B cell (primary cell): ENCODE results near the gene TIFAB. TPM values are rescaled to one million over a fixed set of nuclear protein-coding genes. Genes with fewer than 3 reads are reported as not detected.

ENCODE experiments used
- ATAC-seq: fragments of 200-7000 bp; cut with Tn5 transposase; one replicate; pipeline ENCODE4 v1.10.0; 2021; ENCODE audit warnings: low read depth, mild to moderate bottlenecking, moderate number of reproducible peaks, moderate library complexity
- CTCF ChIA-PET: fragments of 350-600 bp; sonication (Branson Sonifier 250); formaldehyde crosslinking; loops from one replicate; lab custom pipeline; 2021; ENCODE audit warnings: antibody characterized with exemption, inconsistent platforms; lab: Charles Lee
- POLR2A ChIA-PET: fragments of 350-600 bp; sonication (Branson Sonifier 250); formaldehyde crosslinking; loops from one replicate; lab custom pipeline; 2021; ENCODE audit warnings: antibody characterized with exemption; lab: Charles Lee
- DNase-seq: peaks from one replicate; pipeline ENCODE4 v3.0.0; 2013
- H2AFZ ChIP-seq: 2 replicates; pipeline ENCODE4 v1.6.1; 2012; ENCODE audit warnings: mild to moderate bottlenecking, low read depth, low read length; ENCODE audit not compliant: insufficient read depth, poor library complexity, severe bottlenecking
- H3K27ac ChIP-seq, 2 donors: 1 replicate in 1 of 2; 2 replicates in 1 of 2; pipeline ENCODE4 v1.5.1; 2012 to 2013; ENCODE audit warnings: low read length in 2 of 2, mild to moderate bottlenecking in 2 of 2, moderate library complexity in 1 of 2
- H3K27me3 ChIP-seq, 4 experiments: fragments of 200-600 bp in 1 of 4; sonication (generic) in 1 of 4; replicated peaks in 1 of 4; 1 replicate in 2 of 4; 2 replicates in 2 of 4; pipeline versions ENCODE4 v1.6.1 to v1.7.0; 2013 to 2016; ENCODE audit warnings: low read length in 3 of 4, mild to moderate bottlenecking in 2 of 4, mixed read lengths in 1 of 4, moderate library complexity in 1 of 4; ENCODE audit not compliant: insufficient read depth in 4 of 4, control insufficient read depth in 3 of 4; ENCODE audit errors: control extremely low read depth in 1 of 4
- H3K36me3 ChIP-seq, 2 experiments: replicated peaks in 1 of 2; 1 replicate in 1 of 2; 2 replicates in 1 of 2; pipeline versions ENCODE4 v1.6.1 to v1.7.1; 2013; ENCODE audit warnings: low read length in 1 of 2; ENCODE audit not compliant: insufficient read depth in 2 of 2, control insufficient read depth in 1 of 2; ENCODE audit errors: control extremely low read depth in 1 of 2, extremely low read depth in 1 of 2
- H3K4me1 ChIP-seq, 2 donors: fragments of 200-600 bp in 1 of 2; sonication (generic) in 1 of 2; 1 replicate in 1 of 2; 2 replicates in 1 of 2; pipeline versions ENCODE4 v1.5.1 to v1.6.1; 2013 to 2017; ENCODE audit warnings: low read length in 2 of 2; ENCODE audit not compliant: control insufficient read depth in 2 of 2, insufficient read depth in 2 of 2
- H3K4me2 ChIP-seq: replicated peaks from 2 replicates; pipeline ENCODE3; 2012; ENCODE audit warnings: mild to moderate bottlenecking, low read depth, low read length; ENCODE audit not compliant: poor library complexity, severe bottlenecking
- H3K4me3 ChIP-seq, 5 experiments: fragments of 200-600 bp in 1 of 5; sonication (generic) in 1 of 5; 1 replicate in 3 of 5; 2 replicates in 2 of 5; pipeline versions ENCODE4 v1.5.1 to v1.7.0; 2011 to 2016; ENCODE audit warnings: low read length in 4 of 5, mild to moderate bottlenecking in 4 of 5, low read depth in 2 of 5, control low read depth in 1 of 5, moderate library complexity in 1 of 5; ENCODE audit not compliant: insufficient read depth in 1 of 5; ENCODE audit errors: control extremely low read depth in 1 of 5, extremely low read depth in 1 of 5
- H3K79me2 ChIP-seq: fragments of 200-600 bp; sonication (generic); one replicate; pipeline ENCODE4 v1.6.0; 2016; ENCODE audit warnings: low read length; ENCODE audit not compliant: control insufficient read depth, insufficient read depth
- H3K9ac ChIP-seq: fragments of 200-600 bp; sonication (generic); 2 replicates; pipeline ENCODE4 v1.6.1; 2017; ENCODE audit warnings: mild to moderate bottlenecking, low read length, moderate library complexity
- H3K9me3 ChIP-seq, 3 donors: one replicate each; pipeline versions ENCODE4 v1.6.1 to v1.7.1; 2013; ENCODE audit warnings: low read length in 2 of 3; ENCODE audit not compliant: control insufficient read depth in 2 of 3, insufficient read depth in 1 of 3; ENCODE audit errors: control extremely low read depth in 1 of 3
- H4K20me1 ChIP-seq: 2 replicates; pipeline ENCODE4 v1.6.0; 2012; ENCODE audit warnings: mild to moderate bottlenecking, low read length; ENCODE audit not compliant: insufficient read depth, control insufficient read depth, poor library complexity, severe bottlenecking
- H3K27ac Mint-ChIP-seq: one replicate; pipeline ENCODE4 v1.8.0; 2021; ENCODE audit warnings: mixed read lengths
- H3K27me3 Mint-ChIP-seq: one replicate; pipeline ENCODE4 v1.8.0; 2021; ENCODE audit warnings: mixed read lengths
- H3K4me1 Mint-ChIP-seq: one replicate; pipeline ENCODE4 v1.8.0; 2021; ENCODE audit warnings: mixed read lengths
- H3K4me3 Mint-ChIP-seq: one replicate; pipeline ENCODE4 v1.8.0; 2021; ENCODE audit warnings: mixed read lengths
- H3K9me3 Mint-ChIP-seq: one replicate; pipeline ENCODE4 v1.8.0; 2022; ENCODE audit warnings: mixed read lengths; ENCODE audit not compliant: insufficient read depth
- CTCF ChIP-seq: fragments of 200-600 bp; IDR thresholded peaks from one replicate; pipeline ENCODE4 v1.8.0; 2022; ENCODE audit warnings: antibody characterized with exemption, mild to moderate bottlenecking
- EZH2 ChIP-seq: IDR thresholded peaks from 2 replicates; pipeline ENCODE4 v1.6.1; 2012; ENCODE audit warnings: borderline replicate concordance, low read depth, mild to moderate bottlenecking, moderate library complexity, low read length; ENCODE audit not compliant: insufficient read depth, poor library complexity, severe bottlenecking
- WGBS: methylation state at CpG from one replicate; pipeline ENCODE4 v1.1.5; 2013; ENCODE audit warnings: missing lambda C conversion rate; ENCODE audit not compliant: insufficient coverage; 5-methylcytosine and 5-hydroxymethylcytosine counted together
- intact Hi-C: fragments of 100-400 bp; cut with micrococcal nuclease; formaldehyde crosslinking; loops from one replicate; pipeline ENCODE4 v1.10.0; 2022
- polyA plus RNA-seq: library from polyadenylated mRNA; depleted of rRNA; stranded (reverse); fragments of >200 nt; gene quantifications from 2 replicates; pipeline ENCODE4 v1.2.3, GENCODE V29; 2012
- total RNA-seq, 2 donors: library from RNA; stranded (reverse); fragments of 120-200 nt in 1 of 2; gene quantifications; 1 replicate in 1 of 2; 2 replicates in 1 of 2; pipeline versions ENCODE4 v1.2.3 to v1.2.4, GENCODE V29; 2013 to 2022

Gene TIFAB
- total and polyA plus RNA-seq, 2 donors (not counting 1 experiment from before 2014, with no cell fraction given), result not detected

GRCh38 chr5:135480511-135480910 lies 28.4 kb upstream of the TIFAB start:
- H3K27ac ChIP-seq, result no peak overlapping the region
- H3K79me2 ChIP-seq, result no peaks in the 10 kb centered on the region
- DNase-seq (no peak), ATAC-seq (no peak)
- H3K27me3 ChIP-seq, result peaks cover 0 to 3% (median 1%) of the 10 kb centered on the region in 4 experiments
- H3K4me3 ChIP-seq, result no peak overlapping the region
- TF ChIP-seq EZH2 (no peak), CTCF (no peak)
- H3K4me1 Mint-ChIP-seq, result no peaks in the 10 kb centered on the region
- H3K4me1 ChIP-seq, result no peaks in the 10 kb centered on the region
- no peak overlapping the region for H3K27ac Mint-ChIP-seq
- H3K9me3 Mint-ChIP-seq, result no peaks in the 10 kb centered on the region
- no peaks in the 10 kb centered on the region for H4K20me1 ChIP-seq
- CTCF ChIA-PET, result interaction anchor here (1.3 kb wide), 1 partner anchor 85 kb away, joined by 5 read pairs; no protein-coding TSS in a partner anchor
- 92% methylated on average over 3 of the region's 5 CpGs for WGBS
- peaks cover 31% of the 10 kb centered on the region for H3K27me3 Mint-ChIP-seq
- no peak overlapping the region for H3K4me2 ChIP-seq
- intact Hi-C loops, result no loop called here
- H2AFZ ChIP-seq, result no peak overlapping the region
- POLR2A ChIA-PET, result no interaction called here
- no peak overlapping the region for H3K9ac ChIP-seq
- no peak overlapping the region for H3K4me3 Mint-ChIP-seq
- H3K36me3 ChIP-seq, result no peaks in the 10 kb centered on the region
- no peaks in the 10 kb centered on the region for H3K9me3 ChIP-seq

GRCh38 chr5:135478938-135479337 lies 26.8 kb upstream of the TIFAB start:
- no peaks in the 10 kb centered on the region for H4K20me1 ChIP-seq
- H3K4me3 ChIP-seq, result no peak overlapping the region
- no peaks in the 10 kb centered on the region for H3K4me1 Mint-ChIP-seq
- ChIA-PET POLR2A (no interaction called here), CTCF (interaction anchor here (1.1 to 1.3 kb wide), 2 partner anchors 21 to 87 kb away, joined by 3 to 5 read pairs; no protein-coding TSS in a partner anchor)
- ATAC-seq, result no peak
- H3K36me3 ChIP-seq, result no peaks in the 10 kb centered on the region
- H3K79me2 ChIP-seq, result no peaks in the 10 kb centered on the region
- 100% methylated on average over 1 of the region's 4 CpGs for WGBS
- no peaks in the 10 kb centered on the region for H3K4me1 ChIP-seq
- H3K9me3 ChIP-seq, result no peaks in the 10 kb centered on the region
- intact Hi-C loops, result no loop called here
- peaks cover 0 to 3% (median 0%) of the 10 kb centered on the region in 4 experiments for H3K27me3 ChIP-seq
- H3K9me3 Mint-ChIP-seq, result no peaks in the 10 kb centered on the region
- peaks cover 30% of the 10 kb centered on the region for H3K27me3 Mint-ChIP-seq
- DNase-seq, result no peak
- no peak overlapping the region for H3K4me3 Mint-ChIP-seq
- H3K9ac ChIP-seq, result no peak overlapping the region
- H3K27ac Mint-ChIP-seq, result no peak overlapping the region
- H3K4me2 ChIP-seq, result no peak overlapping the region
- H2AFZ ChIP-seq, result no peak overlapping the region
- H3K27ac ChIP-seq, result no peak overlapping the region
- TF ChIP-seq CTCF, result no peak
- no peak for TF ChIP-seq EZH2
